WTC11 (cell line): ENCODE data around the gene CACNA1C. TPM values are rescaled to one million over a fixed set of nuclear protein-coding genes. Genes with fewer than 3 reads are reported as not detected.

ENCODE experiments used
- ATAC-seq: fragments of 200-7000 bp; cut with Tn5 transposase; 2 replicates; pipeline ENCODE4 v1.10.0; 2021; ENCODE audit warnings: mild to moderate bottlenecking, moderate library complexity
- CTCF ChIA-PET: fragments of 300-600 bp; sonication (Branson Sonifier 250); formaldehyde crosslinking; loops from one replicate; lab custom pipeline; 2021; ENCODE audit warnings: antibody characterized with exemption; lab: Charles Lee
- POLR2A ChIA-PET: fragments of 350-600 bp; sonication (Branson Sonifier 250); formaldehyde crosslinking; loops from one replicate; lab custom pipeline; 2021; ENCODE audit warnings: antibody characterized with exemption; lab: Charles Lee
- DNase-seq: peaks from one replicate; pipeline ENCODE4 v3.0.0; 2021; ENCODE audit warnings: low spot score
- H3K27ac Mint-ChIP-seq: 2 replicates; pipeline ENCODE4 v1.8.0; 2021; ENCODE audit warnings: mixed read lengths
- H3K27me3 Mint-ChIP-seq: 2 replicates; pipeline ENCODE4 v1.8.0; 2021; ENCODE audit warnings: low read depth, mild to moderate bottlenecking, moderate library complexity, mixed read lengths
- H3K36me3 Mint-ChIP-seq: 2 replicates; pipeline ENCODE4 v1.8.0; 2021; ENCODE audit warnings: mixed read lengths
- H3K4me1 Mint-ChIP-seq: 2 replicates; pipeline ENCODE4 v1.8.0; 2022; ENCODE audit warnings: mixed read lengths
- H3K4me3 Mint-ChIP-seq: 2 replicates; pipeline ENCODE4 v1.8.0; 2021; ENCODE audit warnings: mild to moderate bottlenecking, moderate library complexity, mixed read lengths
- H3K9me3 Mint-ChIP-seq: 2 replicates; pipeline ENCODE4 v1.8.0; 2021; ENCODE audit warnings: mixed read lengths
- ESRRA ChIP-seq: sonication (generic); formaldehyde crosslinking; IDR thresholded peaks from 2 replicates; pipeline ENCODE4 v1.8.1; 2022; ENCODE audit warnings: mild to moderate bottlenecking, missing genetic modification reagents, borderline replicate concordance
- FOXK1 ChIP-seq: sonication (generic); formaldehyde crosslinking; IDR thresholded peaks from 2 replicates; pipeline ENCODE4 v1.8.0; 2022; ENCODE audit warnings: mild to moderate bottlenecking, moderate library complexity, missing genetic modification reagents
- HMGA2 ChIP-seq: fragments of 250-450 bp; sonication (Bioruptor Pico); IDR thresholded peaks from 2 replicates; pipeline ENCODE4 v1.4.0; 2021; ENCODE audit warnings: mild to moderate bottlenecking, moderate library complexity
- JUN ChIP-seq: sonication (generic); formaldehyde crosslinking; IDR thresholded peaks from 2 replicates; pipeline ENCODE4 v1.8.0; 2023; ENCODE audit warnings: mild to moderate bottlenecking, missing genetic modification reagents
- NFATC4 ChIP-seq: fragments of 250-450 bp; sonication (Bioruptor Pico); IDR thresholded peaks from 2 replicates; pipeline ENCODE4 v1.9.0; 2021; ENCODE audit warnings: mild to moderate bottlenecking
- NR3C1 ChIP-seq: sonication (generic); formaldehyde crosslinking; conservative IDR thresholded peaks from 2 replicates; pipeline ENCODE4 v1.8.1; 2023; ENCODE audit warnings: low read depth, mild to moderate bottlenecking, missing genetic modification reagents
- SMAD4 ChIP-seq: sonication (generic); formaldehyde crosslinking; IDR thresholded peaks from 2 replicates; pipeline ENCODE4 v1.8.0; 2022; ENCODE audit warnings: mild to moderate bottlenecking, missing genetic modification reagents
- SOX15 ChIP-seq: fragments of 250-450 bp; sonication (Bioruptor Pico); IDR thresholded peaks from 2 replicates; pipeline ENCODE4 v1.9.0; 2021; ENCODE audit warnings: mild to moderate bottlenecking
- SP1 ChIP-seq: sonication (generic); formaldehyde crosslinking; conservative IDR thresholded peaks from 2 replicates; pipeline ENCODE4 v1.8.1; 2022; ENCODE audit warnings: missing genetic modification reagents
- ZNF671 ChIP-seq: fragments of 250-450 bp; sonication (Bioruptor Pico); IDR thresholded peaks from 2 replicates; pipeline ENCODE4 v1.8.0; 2021; ENCODE audit warnings: mild to moderate bottlenecking
- total RNA-seq: library from RNA; stranded (reverse); gene quantifications from 3 replicates; pipeline ENCODE4 v1.2.3, GENCODE V29; 2021
- TF ChIP-seq, protein P1 (sequence below): sonication (generic); formaldehyde crosslinking; IDR thresholded peaks from 2 replicates; pipeline ENCODE4 v1.8.1; 2022; ENCODE audit warnings: missing genetic modification reagents, borderline replicate concordance
- TF ChIP-seq, protein P2 (sequence below): fragments of 250-450 bp; sonication (Bioruptor Pico); IDR thresholded peaks from 2 replicates; pipeline ENCODE4 v1.9.0; 2021; ENCODE audit warnings: mild to moderate bottlenecking, borderline replicate concordance
- TF ChIP-seq, protein P3 (sequence below): sonication (generic); formaldehyde crosslinking; IDR thresholded peaks from 2 replicates; pipeline ENCODE4 v1.8.1; 2023; ENCODE audit warnings: mild to moderate bottlenecking, missing genetic modification reagents, moderate library complexity
- TF ChIP-seq, protein P4 (sequence below): fragments of 250-450 bp; sonication (Bioruptor Pico); IDR thresholded peaks from 2 replicates; pipeline ENCODE4 v1.9.0; 2021; ENCODE audit warnings: mild to moderate bottlenecking

Gene CACNA1C
- total RNA-seq, 1 experiment from 2014 or later: 1.7 TPM

DNA sequence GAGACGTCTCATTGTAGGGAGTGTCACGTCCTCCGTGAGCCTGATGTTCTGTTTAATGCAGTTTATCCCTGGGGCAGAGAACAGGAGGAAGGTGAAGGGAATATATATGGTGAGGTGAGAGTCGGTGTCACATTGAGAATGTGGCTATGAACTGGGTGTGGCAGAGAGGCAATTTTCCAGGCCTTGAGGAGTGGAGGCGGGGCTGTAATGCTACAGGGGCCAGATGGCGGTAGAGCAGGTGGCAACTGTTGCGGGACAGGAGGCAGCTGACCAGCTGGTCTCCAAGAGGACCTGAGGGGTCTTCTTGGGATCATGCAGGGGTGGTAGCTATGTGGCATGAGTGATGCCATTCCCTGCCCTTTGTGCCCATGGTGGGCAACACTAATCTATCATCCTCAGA, 59.6 kb downstream of the CACNA1C start:
- Mint-ChIP-seq H3K27me3 (no peaks in the 10 kb centered on the region; the same call in 1 of the 2 replicates), H3K4me3 (no peak overlapping the region), H3K4me1 (no peaks in the 10 kb centered on the region), H3K9me3 (no peaks in the 10 kb centered on the region), H3K36me3 (no peaks in the 10 kb centered on the region), H3K27ac (no peak overlapping the region)
- no peak for DNase-seq
- POLR2A ChIA-PET: no interaction called here
- CTCF ChIA-PET: no interaction called here
- no peak for ATAC-seq
- no peak for TF ChIP-seq SMAD4 (CRISPR knock-in tag)
- no peak for TF ChIP-seq SOX15 (CRISPR knock-in tag)
- TF ChIP-seq, protein P1, sequence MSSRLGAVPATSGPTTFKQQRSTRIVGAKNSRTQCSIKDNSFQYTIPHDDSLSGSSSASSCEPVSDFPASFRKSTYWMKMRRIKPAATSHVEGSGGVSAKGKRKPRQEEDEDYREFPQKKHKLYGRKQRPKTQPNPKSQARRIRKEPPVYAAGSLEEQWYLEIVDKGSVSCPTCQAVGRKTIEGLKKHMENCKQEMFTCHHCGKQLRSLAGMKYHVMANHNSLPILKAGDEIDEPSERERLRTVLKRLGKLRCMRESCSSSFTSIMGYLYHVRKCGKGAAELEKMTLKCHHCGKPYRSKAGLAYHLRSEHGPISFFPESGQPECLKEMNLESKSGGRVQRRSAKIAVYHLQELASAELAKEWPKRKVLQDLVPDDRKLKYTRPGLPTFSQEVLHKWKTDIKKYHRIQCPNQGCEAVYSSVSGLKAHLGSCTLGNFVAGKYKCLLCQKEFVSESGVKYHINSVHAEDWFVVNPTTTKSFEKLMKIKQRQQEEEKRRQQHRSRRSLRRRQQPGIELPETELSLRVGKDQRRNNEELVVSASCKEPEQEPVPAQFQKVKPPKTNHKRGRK: no peak

DNA sequence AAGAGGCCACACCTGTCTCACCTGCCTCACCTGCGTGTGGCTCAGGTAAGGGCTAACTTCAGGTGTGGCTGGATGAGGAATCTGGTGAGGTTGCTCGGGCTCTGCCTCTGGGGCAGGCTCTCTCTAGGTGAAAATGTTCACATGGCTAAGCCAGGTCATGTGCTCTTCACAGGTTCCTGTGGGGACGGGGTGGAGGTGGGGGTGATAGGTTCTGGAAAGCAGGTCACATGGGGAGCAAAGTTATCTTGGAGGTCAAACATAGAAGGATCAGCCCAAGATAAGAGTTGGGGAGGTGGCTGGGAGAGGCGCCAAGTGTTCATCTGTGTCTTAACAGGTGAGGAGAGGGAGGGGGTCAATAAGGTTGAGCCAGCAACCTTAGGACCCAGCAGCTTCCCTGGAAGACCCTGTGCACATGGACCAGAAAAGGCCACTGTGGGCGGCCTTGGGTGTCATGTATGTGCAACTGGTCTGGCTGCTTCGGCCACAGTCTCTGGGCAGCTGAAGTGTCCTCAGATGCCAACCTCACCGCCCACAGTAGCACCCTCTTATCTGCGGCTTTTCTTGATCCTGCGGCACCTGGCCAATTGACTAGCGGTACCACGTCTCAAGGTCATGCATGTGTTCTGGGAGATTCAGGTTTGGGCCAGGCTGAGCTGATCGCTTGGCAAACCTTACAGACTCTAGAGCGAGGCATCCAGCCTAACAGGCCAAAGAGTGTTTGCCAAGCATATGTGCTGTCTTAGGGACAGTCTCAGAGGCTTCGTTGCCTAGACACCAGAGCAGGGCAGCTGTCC, 60.5 kb downstream of the CACNA1C start:
- no peaks in the 10 kb centered on the region for H3K4me1 Mint-ChIP-seq
- H3K36me3 Mint-ChIP-seq: no peaks in the 10 kb centered on the region
- no peak for ATAC-seq
- no peak overlapping the region for H3K4me3 Mint-ChIP-seq
- H3K27me3 Mint-ChIP-seq: no peaks in the 10 kb centered on the region
- DNase-seq: no peak
- POLR2A ChIA-PET: no interaction called here
- H3K27ac Mint-ChIP-seq: no peak overlapping the region
- TF ChIP-seq HMGA2 (CRISPR knock-in tag) (no peak), SP1 (CRISPR knock-in tag) (no peak)
- CTCF ChIA-PET: interaction anchor here (0.6 to 0.8 kb wide), 2 partner anchors 56 to 174 kb away, joined by 3 to 4 read pairs; no protein-coding TSS in a partner anchor
- H3K9me3 Mint-ChIP-seq: no peaks in the 10 kb centered on the region

DNA sequence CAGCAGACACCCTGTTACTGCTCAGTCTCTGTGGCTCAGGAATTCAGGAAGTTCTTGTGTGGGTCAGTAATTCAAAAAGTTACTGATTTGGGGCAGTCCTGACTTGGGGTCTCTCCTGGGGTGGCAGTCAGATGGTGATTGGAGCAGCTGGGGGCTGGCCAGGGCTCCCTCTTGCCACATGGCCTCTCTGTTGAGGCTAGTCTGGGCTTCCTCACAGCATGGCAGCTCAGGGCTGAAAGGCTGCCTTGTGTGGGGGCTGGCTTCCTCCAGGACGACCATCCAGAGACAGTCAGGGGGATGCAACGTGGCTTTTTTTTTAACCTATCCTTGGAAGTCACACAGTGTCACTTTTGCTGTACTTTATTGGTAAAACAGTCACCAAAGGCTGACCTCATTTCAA, 61.3 kb downstream of the CACNA1C start:
- no peak for ATAC-seq
- H3K36me3 Mint-ChIP-seq: no peaks in the 10 kb centered on the region
- H3K27me3 Mint-ChIP-seq: no peaks in the 10 kb centered on the region
- H3K9me3 Mint-ChIP-seq: no peaks in the 10 kb centered on the region
- H3K4me1 Mint-ChIP-seq: no peaks in the 10 kb centered on the region
- no peak for DNase-seq
- ChIA-PET POLR2A (no interaction called here), CTCF (interaction anchor here (0.6 to 0.8 kb wide), 2 partner anchors 56 to 173 kb away, joined by 3 to 4 read pairs; no protein-coding TSS in a partner anchor)
- H3K27ac Mint-ChIP-seq: no peak overlapping the region
- no peak overlapping the region for H3K4me3 Mint-ChIP-seq
- TF ChIP-seq NR3C1 (CRISPR knock-in tag) (no peak), ZNF671 (CRISPR knock-in tag) (no peak), FOXK1 (CRISPR knock-in tag) (no peak), ESRRA (CRISPR knock-in tag) (no peak), NFATC4 (CRISPR knock-in tag) (no peak), JUN (no peak)
- TF ChIP-seq, protein P2, sequence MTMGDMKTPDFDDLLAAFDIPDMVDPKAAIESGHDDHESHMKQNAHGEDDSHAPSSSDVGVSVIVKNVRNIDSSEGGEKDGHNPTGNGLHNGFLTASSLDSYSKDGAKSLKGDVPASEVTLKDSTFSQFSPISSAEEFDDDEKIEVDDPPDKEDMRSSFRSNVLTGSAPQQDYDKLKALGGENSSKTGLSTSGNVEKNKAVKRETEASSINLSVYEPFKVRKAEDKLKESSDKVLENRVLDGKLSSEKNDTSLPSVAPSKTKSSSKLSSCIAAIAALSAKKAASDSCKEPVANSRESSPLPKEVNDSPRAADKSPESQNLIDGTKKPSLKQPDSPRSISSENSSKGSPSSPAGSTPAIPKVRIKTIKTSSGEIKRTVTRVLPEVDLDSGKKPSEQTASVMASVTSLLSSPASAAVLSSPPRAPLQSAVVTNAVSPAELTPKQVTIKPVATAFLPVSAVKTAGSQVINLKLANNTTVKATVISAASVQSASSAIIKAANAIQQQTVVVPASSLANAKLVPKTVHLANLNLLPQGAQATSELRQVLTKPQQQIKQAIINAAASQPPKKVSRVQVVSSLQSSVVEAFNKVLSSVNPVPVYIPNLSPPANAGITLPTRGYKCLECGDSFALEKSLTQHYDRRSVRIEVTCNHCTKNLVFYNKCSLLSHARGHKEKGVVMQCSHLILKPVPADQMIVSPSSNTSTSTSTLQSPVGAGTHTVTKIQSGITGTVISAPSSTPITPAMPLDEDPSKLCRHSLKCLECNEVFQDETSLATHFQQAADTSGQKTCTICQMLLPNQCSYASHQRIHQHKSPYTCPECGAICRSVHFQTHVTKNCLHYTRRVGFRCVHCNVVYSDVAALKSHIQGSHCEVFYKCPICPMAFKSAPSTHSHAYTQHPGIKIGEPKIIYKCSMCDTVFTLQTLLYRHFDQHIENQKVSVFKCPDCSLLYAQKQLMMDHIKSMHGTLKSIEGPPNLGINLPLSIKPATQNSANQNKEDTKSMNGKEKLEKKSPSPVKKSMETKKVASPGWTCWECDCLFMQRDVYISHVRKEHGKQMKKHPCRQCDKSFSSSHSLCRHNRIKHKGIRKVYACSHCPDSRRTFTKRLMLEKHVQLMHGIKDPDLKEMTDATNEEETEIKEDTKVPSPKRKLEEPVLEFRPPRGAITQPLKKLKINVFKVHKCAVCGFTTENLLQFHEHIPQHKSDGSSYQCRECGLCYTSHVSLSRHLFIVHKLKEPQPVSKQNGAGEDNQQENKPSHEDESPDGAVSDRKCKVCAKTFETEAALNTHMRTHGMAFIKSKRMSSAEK (CRISPR knock-in tag): no peak
- TF ChIP-seq, protein P3, sequence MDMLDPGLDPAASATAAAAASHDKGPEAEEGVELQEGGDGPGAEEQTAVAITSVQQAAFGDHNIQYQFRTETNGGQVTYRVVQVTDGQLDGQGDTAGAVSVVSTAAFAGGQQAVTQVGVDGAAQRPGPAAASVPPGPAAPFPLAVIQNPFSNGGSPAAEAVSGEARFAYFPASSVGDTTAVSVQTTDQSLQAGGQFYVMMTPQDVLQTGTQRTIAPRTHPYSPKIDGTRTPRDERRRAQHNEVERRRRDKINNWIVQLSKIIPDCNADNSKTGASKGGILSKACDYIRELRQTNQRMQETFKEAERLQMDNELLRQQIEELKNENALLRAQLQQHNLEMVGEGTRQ (CRISPR knock-in tag): no peak
- TF ChIP-seq, protein P4, sequence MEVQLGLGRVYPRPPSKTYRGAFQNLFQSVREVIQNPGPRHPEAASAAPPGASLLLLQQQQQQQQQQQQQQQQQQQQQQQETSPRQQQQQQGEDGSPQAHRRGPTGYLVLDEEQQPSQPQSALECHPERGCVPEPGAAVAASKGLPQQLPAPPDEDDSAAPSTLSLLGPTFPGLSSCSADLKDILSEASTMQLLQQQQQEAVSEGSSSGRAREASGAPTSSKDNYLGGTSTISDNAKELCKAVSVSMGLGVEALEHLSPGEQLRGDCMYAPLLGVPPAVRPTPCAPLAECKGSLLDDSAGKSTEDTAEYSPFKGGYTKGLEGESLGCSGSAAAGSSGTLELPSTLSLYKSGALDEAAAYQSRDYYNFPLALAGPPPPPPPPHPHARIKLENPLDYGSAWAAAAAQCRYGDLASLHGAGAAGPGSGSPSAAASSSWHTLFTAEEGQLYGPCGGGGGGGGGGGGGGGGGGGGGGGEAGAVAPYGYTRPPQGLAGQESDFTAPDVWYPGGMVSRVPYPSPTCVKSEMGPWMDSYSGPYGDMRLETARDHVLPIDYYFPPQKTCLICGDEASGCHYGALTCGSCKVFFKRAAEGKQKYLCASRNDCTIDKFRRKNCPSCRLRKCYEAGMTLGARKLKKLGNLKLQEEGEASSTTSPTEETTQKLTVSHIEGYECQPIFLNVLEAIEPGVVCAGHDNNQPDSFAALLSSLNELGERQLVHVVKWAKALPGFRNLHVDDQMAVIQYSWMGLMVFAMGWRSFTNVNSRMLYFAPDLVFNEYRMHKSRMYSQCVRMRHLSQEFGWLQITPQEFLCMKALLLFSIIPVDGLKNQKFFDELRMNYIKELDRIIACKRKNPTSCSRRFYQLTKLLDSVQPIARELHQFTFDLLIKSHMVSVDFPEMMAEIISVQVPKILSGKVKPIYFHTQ: no peak
